GM19397 (cell line): ENCODE measurements around the gene RNF145.
"Not testable (repeated sequence)": the region's sequence is repeated elsewhere in the genome, so short reads cannot be mapped to it uniquely, and the experiment has no call there.

Experiments used
- ATAC-seq: cut with Tn5 transposase; IDR thresholded peaks from one replicate; pipeline ENCODE4 v1.9.1; 2021; ENCODE audit warnings: mild to moderate bottlenecking, moderate library complexity; ENCODE audit not compliant: unreplicated experiment

RNF145 gene

GRCh38 chr5:159209438-159210209, at the start of gene RNF145:
TSS of gene RNF145 (minus strand) at chr5:159209553. CDS start at chr5:159203617, 5,936 bp downstream.
- peak; percentile 66 for ATAC-seq

GRCh38 chr5:159258361-159258760, 49.0 kb upstream of the RNF145 start:
- ATAC-seq: no peak

GRCh38 chr5:159257629-159258283, 48.4 kb upstream of the RNF145 start:
- ATAC-seq: no peak

GRCh38 chr5:159257007-159257406, 47.7 kb upstream of the RNF145 start:
- ATAC-seq: no peak

GRCh38 chr5:159252195-159252594, 42.8 kb upstream of the RNF145 start:
- ATAC-seq: no peak

GRCh38 chr5:159249158-159249557, 39.8 kb upstream of the RNF145 start:
- no peak for ATAC-seq

GRCh38 chr5:159244890-159245289, 35.5 kb upstream of the RNF145 start:
- no peak for ATAC-seq

- ATAC-seq: no peak
Observed at GRCh38 chr5:159244163-159244562, 34.8 kb upstream of the RNF145 start.

- no peak for ATAC-seq
Observed at GRCh38 chr5:159243385-159243784, 34.0 kb upstream of the RNF145 start.

- ATAC-seq: no peak
Observed at GRCh38 chr5:159242656-159243055, 33.3 kb upstream of the RNF145 start.

- ATAC-seq: no peak
Observed at GRCh38 chr5:159241946-159242552, 32.7 kb upstream of the RNF145 start.

GRCh38 chr5:159240301-159240870, 31.0 kb upstream of the RNF145 start:
- ATAC-seq: no peak

- not testable (repeated sequence) for ATAC-seq
Observed at GRCh38 chr5:159235871-159236520, 26.6 kb upstream of the RNF145 start.

GRCh38 chr5:159231167-159231566, 21.8 kb upstream of the RNF145 start:
- ATAC-seq: no peak

- ATAC-seq: no peak
Observed at GRCh38 chr5:159230657-159231056, 21.3 kb upstream of the RNF145 start.

- ATAC-seq: not testable (repeated sequence)
Observed at GRCh38 chr5:159228097-159228496, 18.7 kb upstream of the RNF145 start.

- no peak for ATAC-seq
Observed at GRCh38 chr5:159227452-159227851, 18.1 kb upstream of the RNF145 start.

GRCh38 chr5:159226451-159226850, 17.1 kb upstream of the RNF145 start:
- ATAC-seq: no peak

- ATAC-seq: no peak
Observed at GRCh38 chr5:159224471-159224870, 15.1 kb upstream of the RNF145 start.

- ATAC-seq: no peak
Observed at GRCh38 chr5:159223469-159223868, 14.1 kb upstream of the RNF145 start.

- no peak for ATAC-seq
Observed at GRCh38 chr5:159220206-159220605, 10.9 kb upstream of the RNF145 start.
